Left lobe of liver (tissue), 2 donors: Measurements from ENCODE around the gene NCEH1. TPM values are rescaled to one million over a fixed set of nuclear protein-coding genes. Genes with fewer than 3 reads are reported as not detected.
A peak's percentile ranks its signal among the peaks of the same experiment; 100 is the strongest.
"Not testable (repeated sequence)": the region's sequence is repeated elsewhere in the genome, so short reads cannot be mapped to it uniquely, and the experiment has no call there.

Experiments
- ATAC-seq: fragments of 200-7000 bp; cut with Tn5 transposase; one replicate; pipeline ENCODE4 v1.9.1; 2020; ENCODE audit warnings: mild to moderate bottlenecking, moderate library complexity
- DNase-seq: peaks from one replicate; pipeline ENCODE4 v3.0.0-alpha.2; 2020; ENCODE audit warnings: low spot score
- total RNA-seq: library from RNA; stranded (reverse); gene quantifications from one replicate; pipeline ENCODE4 v1.2.1, GENCODE V29; 2021
- donor health status: DM: no; HTN: no; CAD: no; lungs with moderate emphysema.
- donor health status: DM: no; HTN: yes; CAD: no.

NCEH1 gene
- total RNA-seq, 1 donor from 2014 or later: 1.9 TPM

DNA sequence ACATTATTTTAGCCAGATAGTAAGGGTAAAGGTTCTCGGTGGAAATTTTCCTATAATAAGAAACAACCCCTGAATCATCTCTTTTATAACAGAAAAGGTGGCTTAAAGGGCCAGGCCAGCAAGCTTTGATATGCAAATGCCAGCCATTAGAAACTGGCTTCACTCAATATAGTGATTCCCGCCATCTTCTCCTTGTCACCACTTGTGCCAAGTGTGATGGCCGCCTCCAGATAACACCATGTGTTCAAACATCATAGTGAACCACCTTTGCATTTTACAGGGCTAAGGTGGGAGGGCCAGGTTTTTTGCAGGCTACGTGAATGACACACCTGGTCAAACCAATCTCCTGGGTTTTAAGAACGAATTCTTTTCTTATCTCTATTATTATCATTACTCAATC lies 31.3 kb downstream of the NCEH1 start:
- ATAC-seq: no peak

DNA sequence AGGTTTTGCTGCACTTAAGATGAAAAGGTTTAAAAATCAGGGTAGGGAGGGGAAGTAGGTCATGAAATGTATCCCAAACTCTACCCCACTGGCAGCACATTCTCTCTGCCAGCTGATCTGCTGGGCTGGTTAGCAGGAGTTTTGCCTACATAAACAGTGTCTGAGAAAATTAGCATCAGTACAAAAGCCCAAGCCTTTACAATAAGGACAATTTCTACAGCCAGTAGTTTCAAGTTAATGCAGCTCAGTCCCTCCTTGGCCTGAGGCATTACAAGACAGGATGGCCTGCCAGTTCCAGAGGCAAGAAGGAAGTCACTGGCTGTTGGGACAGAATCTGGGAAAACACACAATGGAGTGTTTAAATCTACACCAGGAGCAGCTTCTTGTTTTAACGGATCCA lies 32.8 kb downstream of the NCEH1 start:
- no peak for DNase-seq
- ATAC-seq: no peak

More for the DNA sequence above, 31.3 kb downstream of the NCEH1 start:
- DNase-seq: no peak

DNA sequence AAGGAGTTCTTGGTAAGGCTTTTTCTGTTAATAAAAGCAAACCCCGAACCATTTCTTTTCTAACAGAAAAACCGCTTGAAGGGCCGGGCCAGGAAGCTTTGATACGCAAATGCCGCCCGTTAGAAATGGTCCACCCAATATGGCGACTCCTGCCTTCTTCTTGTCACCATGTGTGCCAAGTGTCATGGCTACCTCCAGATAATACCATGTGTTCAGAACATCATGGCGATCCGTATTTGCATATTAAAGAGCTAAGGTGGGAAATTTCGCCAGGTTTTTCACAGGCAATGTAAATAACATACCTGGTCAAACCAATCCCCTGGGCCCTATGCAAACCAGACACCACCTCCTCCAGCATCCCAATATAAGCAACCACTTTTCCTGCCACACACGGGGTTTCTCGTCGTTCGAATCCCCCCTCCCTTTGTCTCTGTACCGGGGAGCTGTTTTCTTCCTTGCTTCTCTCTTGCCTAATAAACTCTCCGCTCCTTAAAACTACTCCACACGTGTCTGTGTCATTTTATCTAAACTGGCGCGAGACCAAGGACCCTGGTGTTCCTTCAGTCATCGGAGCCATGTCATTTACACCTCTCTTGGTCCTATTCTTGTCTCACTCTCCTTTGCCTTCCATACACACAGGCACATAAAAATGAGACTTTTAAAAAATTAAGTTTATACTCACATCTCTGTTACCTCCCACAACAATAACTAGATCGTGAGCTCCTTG lies 34.5 kb downstream of the NCEH1 start:
- DNase-seq: no peak
- no peak for ATAC-seq

DNA sequence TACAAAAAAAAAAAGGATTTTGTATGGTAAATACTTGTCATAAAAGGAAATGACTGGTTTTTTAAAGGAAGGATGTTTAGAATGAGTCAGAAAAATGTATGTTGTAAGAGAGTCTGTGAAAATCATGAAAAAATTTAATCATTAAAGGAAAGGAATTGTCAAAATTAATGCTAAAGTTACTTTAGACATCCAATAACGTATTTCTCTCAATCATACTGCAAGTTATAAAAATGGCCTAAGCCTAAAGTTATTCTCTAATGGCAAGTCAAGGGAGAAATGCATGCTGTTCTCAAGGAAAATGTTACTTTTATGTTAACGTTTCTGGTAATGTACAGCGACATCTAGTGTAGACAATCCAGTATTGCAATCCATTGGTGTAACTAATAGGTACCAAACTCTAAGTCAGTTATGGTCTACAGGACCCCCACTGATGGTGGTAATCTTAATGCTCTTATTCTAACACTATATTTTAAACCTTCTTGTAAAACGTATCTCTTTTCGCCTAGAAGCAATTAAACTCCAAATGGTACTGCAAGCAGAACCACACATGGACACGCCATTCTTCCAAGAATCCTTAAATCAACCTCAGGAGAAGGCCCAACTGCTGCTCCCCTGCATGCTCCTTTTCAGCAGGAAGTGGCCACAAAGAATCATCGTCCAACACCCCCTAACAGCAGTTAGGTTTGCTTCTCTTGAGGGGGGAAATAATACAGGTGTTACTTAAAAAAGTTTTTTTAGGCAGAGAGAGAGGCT lies 35.2 kb downstream of the NCEH1 start:
- DNase-seq (no peak), ATAC-seq (peak; percentile 78)

DNA sequence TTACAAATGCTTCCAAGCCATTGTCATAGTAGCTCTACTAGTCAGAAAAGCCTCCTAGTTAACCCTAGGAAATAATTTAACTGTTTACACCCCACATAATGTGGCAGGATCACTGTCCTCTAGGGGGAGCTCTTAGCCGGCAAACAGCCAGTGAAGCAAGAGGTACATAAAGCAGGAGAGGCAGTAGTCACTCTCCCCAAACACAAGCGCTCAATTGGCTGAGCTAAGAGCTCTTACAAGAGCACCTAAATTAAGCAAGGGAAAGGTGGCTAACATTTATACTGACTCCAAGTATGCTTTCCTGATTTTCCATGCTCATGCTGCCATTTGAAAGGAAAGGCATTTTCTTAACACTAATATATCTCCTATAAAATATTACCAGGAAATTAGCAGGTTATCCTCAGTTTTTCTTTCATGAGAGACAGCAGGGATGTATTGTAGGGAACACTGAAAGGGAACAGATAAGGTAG lies 37.6 kb downstream of the NCEH1 start:
- DNase-seq: no peak
- ATAC-seq: peak; percentile 79

DNA sequence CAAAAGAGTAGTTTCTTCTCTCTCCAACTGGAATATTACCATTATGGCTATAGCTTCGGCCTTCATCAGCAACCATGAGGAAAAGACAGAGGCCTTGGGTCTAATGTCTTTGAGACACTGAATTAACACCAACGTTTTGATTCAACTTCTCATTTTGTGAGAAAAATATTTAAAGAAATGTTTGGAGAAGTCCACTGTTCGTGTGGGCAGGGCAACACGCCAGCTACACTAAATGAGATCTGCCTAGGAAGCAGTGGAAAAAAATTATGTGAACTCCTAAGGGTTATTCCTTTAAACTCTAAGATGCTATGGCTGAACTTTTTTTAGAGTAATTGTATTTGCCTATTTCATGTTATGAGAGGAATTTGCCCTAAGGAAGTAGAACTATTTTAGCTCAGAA lies 41.8 kb downstream of the NCEH1 start:
- DNase-seq: no peak
- no peak for ATAC-seq

DNA sequence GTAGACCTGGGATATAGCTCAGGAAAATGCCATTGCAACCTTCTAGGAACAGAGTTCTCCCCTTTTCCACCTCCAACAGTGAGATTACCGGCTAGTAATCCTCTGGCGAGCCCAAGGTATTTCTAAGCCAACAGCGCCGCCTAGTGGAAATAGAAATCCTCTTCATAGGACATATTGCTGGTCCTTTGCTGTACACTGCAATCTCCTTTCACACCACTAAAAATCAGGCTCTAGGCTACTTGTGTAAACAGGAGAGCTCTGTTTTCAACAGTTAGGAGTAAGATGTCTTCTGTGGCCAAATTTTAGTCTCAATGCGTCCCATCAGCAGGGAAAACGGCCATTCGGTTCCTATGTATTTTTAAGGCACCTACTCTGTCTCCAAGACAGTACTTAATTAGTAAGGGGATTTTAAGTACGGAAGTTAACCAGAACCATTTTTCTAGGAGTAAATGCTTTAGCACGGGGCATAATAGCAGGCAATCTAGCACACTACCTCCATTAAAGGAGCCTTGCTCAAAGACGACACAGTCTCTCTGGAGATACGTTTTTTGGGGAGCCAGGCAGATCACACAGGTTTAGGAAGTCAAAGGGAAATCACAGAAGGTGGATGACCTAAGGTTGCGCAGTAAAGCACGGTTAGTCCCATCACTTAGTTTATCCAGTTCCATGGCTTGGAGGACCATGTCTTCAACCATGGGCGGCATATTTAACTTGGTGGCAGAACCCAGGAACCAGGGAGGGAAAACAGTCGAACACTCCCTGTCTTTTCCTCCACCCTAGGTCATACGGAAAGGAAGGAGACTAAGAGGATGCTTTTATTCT lies 43.8 kb downstream of the NCEH1 start:
- peak; percentile 100 for ATAC-seq
- peak; percentile 78 for DNase-seq

DNA sequence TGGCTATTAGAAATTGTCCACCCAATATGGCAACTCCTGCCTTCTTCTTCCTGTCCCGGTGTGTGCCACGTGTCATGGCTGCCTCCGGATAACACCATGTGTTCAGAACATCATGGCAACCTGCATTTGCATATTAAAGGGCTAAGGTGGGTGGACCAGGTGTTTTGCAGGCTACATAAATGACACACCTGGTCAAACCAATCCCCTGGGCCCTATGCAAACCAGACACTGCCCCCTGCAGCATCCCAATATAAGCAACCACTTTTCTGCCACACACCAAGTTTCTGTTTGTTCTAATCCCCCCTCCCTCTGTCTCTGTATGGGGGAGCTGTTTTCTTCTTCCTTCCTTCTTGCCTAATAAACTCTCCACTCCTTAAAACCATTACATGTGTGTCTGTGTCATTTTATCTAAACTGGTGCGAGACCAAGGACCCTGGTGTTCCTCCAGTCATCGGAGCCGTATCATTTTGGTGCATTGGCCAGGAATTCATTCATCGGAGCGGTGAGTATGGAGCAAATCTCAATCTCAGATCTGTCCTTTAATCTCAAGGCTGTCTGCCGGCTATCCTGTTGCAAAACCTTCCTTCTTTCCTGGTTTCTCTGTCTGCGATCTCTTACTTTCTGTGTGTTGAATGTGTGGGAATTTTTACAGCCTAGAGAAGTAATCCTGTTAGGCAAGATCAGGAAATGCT lies 44.5 kb downstream of the NCEH1 start:
- ATAC-seq: peak; percentile 54

DNA sequence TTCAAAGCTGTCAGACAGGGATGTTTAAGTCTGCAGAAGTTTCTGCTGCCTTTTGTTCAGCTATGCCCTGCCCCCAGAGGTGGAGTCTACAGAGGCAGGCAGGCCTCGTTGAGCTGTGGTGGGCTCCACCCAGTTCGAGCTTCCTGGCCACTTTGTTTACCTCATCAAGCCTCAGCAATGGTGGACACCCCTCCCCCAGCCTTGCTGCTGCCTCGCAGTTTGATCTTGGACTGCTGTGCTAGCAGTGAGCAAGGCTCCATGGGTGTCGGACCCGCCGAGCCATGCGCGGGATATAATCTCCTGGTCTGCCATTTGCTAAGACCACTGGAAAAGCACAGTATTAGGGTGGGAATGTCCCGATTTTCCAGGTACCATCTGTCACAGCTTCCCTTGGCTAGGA lies 45.4 kb downstream of the NCEH1 start:
- ATAC-seq, DNase-seq: not testable (repeated sequence)

More for the DNA sequence above, 44.5 kb downstream of the NCEH1 start:
- DNase-seq: no peak

DNA sequence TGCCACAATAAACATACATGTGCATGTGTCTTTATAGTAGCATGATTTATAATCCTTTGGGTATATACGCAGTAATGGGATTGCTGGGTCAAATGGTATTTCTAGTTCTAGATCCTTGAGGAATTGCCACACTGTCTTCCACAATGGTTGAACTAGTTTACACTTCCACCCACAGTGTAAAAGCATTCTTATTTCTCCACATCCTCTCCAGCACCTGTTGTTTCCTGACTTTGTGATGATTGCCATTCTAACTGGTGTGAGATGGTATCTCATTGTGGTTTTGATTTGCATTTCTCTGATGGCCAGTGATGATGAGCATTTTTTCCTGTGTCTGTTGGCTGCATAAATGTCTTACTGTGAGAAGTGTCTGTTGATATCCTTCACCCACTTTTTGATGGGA lies 50.4 kb downstream of the NCEH1 start:
- not testable (repeated sequence) for ATAC-seq, DNase-seq

DNA sequence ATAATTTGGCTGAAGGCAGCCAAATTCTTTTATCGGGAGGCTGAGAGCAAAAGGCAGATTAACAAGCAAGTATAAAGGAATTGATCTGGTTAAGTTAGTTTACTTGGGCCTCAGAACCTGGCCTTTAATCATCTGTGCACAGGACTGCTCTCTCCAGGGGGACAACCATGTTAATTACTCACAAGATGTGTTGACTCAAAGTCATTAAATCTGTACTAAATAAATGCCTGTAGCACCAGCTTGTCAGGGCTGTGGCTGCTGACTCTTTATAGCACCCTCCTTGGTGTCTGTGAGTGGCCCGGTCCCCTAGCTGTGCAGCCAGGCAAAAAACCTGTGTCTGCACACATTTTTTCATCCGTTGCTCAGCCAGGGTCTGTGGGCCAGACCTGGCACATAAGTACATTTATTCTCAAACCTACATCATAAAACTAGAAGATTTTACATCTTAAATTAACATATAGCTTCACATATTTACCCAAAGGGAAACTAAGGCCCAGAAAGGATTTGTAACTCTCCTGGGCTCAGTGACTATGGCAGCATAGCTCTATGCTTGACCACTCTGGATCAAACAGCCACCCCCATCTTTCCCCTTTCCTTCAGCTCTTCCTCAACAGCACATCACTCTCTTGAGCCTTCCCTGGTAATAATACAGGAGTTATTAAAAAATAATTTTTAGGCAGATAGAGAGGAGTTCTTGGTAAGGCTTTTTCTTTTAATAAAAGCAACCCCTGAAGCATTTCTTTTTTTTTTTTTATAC lies 51.4 kb downstream of the NCEH1 start:
- no peak for ATAC-seq
- DNase-seq: no peak

DNA sequence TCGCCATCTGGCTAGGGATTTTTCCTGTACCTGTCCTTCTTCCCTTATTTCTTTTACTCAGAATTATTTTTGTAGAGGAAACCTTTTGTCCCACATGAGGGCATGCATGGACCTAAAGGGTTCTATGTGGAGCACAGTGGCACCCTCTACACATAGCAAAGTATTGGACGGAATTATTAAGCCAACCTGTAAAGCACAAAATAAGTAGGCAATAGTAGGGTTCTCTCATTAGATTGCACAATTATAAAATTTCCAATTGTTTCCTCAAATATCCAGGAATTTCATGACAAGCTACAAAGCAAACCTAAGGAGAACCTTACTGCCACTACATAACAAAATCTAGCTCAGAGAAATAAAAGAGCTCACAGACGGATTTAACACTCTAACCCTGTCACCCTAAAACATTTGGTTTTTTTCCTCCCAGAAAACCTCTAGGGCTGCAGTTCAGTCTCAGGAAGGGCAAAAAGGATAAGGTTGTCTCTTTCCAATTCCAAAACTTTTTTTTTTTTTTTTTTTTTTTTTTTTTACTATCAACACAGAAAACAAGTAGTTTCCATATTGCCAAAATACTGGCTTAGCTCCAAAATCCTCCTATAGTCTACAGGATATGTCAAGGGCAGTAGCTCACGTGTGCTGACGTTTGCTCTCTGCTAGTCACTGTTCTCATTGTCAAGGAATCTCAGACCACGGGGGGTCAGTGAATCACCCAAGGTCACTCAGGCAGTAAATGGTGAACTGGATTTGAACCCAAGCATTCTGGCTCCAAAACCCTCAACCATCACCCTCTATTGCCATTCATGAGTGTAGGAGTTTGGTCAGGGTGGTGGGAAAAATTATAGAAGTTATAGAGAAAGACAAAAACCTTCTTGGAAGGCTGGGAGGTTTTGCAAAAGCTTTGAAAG lies 52.3 kb downstream of the NCEH1 start:
- ATAC-seq: no peak
- no peak for DNase-seq

DNA sequence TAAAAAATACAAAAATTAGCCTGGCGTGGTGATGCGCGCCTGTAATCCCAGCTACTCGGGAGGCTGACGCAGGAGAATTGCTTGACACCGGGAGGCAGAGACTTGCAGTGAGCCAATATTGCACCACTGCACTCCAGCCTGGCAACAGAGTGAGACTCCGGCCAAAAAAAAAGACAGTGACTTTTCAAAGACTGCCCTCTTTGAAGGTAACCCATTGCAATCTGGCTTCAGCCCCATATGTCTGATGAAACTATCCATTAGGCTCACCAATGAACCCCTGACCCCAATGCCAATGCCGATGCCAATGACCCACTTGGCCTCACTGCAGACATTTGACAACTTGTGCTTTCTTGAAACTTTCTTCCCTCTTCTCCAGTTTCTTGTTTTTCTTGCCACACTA lies 54.3 kb downstream of the NCEH1 start:
- ATAC-seq (peak; percentile 76), DNase-seq (peak; percentile 49)

DNA sequence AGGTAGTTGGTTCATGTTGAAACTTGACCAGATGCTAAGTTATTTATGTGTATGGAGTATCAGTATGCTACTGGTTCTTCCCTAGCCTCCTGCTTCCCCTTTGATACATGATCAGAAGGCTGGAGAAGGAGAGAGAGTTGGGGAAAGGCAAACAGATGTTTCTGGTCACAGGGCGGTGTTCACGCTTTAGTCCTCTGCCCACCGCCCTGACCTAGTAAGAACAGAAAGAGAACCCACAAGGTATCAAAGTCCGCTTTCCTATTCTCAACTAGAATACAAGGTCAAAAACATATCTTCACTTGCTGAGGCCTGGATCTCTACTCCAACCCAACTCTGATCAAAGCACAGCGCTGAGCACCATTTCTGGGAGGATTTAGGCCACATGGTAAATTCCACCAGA lies 55.5 kb downstream of the NCEH1 start:
- DNase-seq (no peak), ATAC-seq (no peak)

DNA sequence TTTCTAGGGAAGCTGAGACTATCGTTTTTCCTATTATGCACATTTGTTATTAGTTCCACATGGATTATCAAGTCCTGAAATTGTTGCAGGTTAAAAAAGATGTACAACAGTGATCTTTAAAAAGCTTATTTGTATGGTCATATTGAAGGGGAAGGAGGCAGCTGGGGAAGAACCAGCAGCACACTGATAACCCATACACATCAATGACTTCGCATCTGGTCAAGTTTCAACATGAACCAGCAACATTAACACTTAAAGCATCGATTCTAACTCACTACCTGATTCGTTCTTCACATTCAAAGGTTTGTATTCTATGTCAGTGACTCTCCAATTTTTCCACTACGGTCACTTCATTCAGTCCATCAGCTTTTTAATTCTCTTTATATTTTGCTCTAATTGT lies 56.4 kb downstream of the NCEH1 start:
- ATAC-seq (no peak), DNase-seq (no peak)

DNA sequence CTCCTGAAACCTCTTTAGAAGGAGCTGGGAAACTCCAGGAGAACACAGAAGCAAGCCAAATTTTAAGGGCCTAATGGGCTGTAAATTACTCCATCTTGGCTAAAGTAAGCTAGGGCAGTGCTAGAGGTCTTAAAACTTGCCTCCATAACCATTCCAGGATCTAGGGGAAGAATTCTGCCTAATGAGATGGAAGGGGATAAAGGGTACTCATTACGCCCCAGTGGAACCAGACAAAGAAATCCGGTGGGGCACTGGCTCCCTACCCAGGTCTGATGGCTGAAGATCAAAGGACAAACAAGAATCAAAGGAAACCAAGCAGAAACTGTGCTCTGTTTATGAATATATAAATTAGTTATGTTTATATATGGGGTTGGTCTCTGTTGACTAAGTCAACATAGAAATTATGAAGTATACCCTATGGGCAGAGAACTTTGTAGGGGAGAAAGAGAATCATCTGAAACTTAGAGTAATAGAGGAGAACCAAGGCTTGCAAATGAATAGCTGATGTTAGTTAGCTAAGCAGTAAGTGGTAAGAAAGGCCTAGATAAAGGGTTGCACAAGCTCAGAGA lies 57.8 kb downstream of the NCEH1 start:
- ATAC-seq (no peak), DNase-seq (no peak)

DNA sequence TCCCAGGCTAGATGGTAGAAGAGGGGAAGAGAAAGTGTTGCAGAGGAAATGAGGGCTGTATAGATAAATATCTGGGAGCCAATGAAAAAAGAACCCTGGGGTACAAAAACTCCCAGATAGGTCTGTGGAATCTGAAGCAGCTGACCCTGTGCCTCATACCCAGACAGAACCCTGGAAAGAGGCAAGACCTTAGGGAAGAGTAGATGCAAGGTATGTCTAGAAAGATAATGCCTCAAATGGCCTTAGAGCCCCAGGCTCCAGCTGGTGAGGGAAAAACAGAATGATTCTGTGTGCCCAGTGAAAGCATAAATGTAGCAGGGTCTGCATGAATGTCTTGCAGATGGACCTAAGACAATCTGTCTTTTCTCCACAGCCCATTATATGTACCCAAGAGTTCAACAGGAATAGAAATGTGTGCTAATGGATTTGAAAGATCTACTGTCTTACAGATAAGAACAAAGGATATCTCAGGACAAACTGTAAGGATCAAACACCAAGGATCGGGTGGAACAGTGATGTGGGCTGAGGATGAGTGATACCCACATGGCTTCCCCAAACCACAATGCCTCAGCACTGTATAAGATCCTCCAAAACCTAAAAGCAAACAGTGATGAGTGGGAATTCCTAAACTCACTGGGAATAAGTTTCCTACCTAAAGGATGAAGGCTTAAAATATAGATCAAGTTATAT lies 58.8 kb downstream of the NCEH1 start:
- ATAC-seq: no peak
- no peak for DNase-seq

DNA sequence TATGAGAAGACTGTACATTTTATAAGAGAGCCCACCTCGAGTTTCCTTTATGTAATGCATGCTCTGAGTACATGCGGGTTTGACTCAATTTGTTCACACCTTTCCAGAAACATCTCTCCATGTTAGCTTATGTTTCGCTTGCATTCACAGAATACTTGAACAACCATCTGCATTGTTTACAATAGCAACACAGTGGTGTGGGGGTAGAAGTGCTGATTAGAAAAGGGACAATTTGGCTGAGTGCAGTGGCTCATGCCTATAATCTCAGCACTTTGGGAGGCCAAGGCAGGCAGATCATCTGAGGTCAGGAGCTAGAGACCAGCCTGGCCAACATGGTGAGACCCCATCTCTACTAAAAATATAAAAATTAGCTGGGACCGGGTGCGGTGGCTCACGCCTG lies 60.9 kb downstream of the NCEH1 start:
- no peak for ATAC-seq
- DNase-seq: no peak
